SHP77 (cell line): ENCODE measurements around the gene VCX2.
"Not testable (repeated sequence)": the region's sequence is repeated elsewhere in the genome, so short reads cannot be mapped to it uniquely, and the experiment has no call there.

Experiments used
- DNase-seq, 2 experiments: peaks; one replicate each; lab custom pipeline; 2025; lab: John Stamatoyannopoulos, UW

VCX2 gene

GRCh38 chrX:8121391-8121790 is 49.7 kb downstream of the VCX2 start:
- not testable (repeated sequence) for DNase-seq
